Stomach smooth muscle (tissue), 2 donors: ENCODE data around the gene NAA80.
A peak's percentile ranks its signal among the peaks of the same experiment; 100 is the strongest.

ENCODE experiments used
- H3K27ac ChIP-seq: one replicate; pipeline ENCODE4 v1.7.0; 2013; ENCODE audit warnings: mild to moderate bottlenecking, low read length, inconsistent platforms
- H3K27me3 ChIP-seq, 2 donors: one replicate each; pipeline ENCODE4 v1.7.0; 2013; ENCODE audit warnings: low read length in 2 of 2; ENCODE audit not compliant: insufficient read depth in 2 of 2, control insufficient read depth in 1 of 2
- H3K36me3 ChIP-seq, 2 donors: one replicate each; pipeline ENCODE4 v1.7.0; 2013; ENCODE audit warnings: low read length in 2 of 2; ENCODE audit not compliant: control insufficient read depth in 2 of 2, insufficient read depth in 2 of 2
- H3K4me1 ChIP-seq: one replicate; pipeline ENCODE4 v1.7.0; 2013; ENCODE audit warnings: low read length; ENCODE audit not compliant: control insufficient read depth, insufficient read depth
- H3K4me3 ChIP-seq, 2 donors: one replicate each; pipeline ENCODE4 v1.7.0; 2013; ENCODE audit warnings: low read length in 2 of 2
- H3K9ac ChIP-seq, 2 donors: one replicate each; pipeline ENCODE4 v1.7.0; 2013; ENCODE audit warnings: low read length in 2 of 2, mild to moderate bottlenecking in 1 of 2
- H3K9me3 ChIP-seq, 2 donors: one replicate each; pipeline ENCODE4 v1.7.0; 2013; ENCODE audit warnings: low read length in 2 of 2; ENCODE audit not compliant: control insufficient read depth in 2 of 2
- donor health status: healthy.
- donor health status: Pancreatic carcinoma.

The NAA80 gene

GRCh38 chr3:50250514-50250913 is 48.7 kb downstream of the NAA80 start:
- H3K4me3 ChIP-seq, result no peak overlapping the region
- H3K9ac ChIP-seq, result no peak overlapping the region
- no peaks in the 10 kb centered on the region for H3K27me3 ChIP-seq
- H3K27ac ChIP-seq, result no peak overlapping the region
- H3K4me1 ChIP-seq, result peaks cover 69% of the 10 kb centered on the region
- H3K36me3 ChIP-seq, result peaks cover 12 to 30% of the 10 kb centered on the region in 2 donors
- no peaks in the 10 kb centered on the region for H3K9me3 ChIP-seq

- Histone ChIP-seq H3K27ac (no peak overlapping the region), H3K9ac (no peak overlapping the region), H3K36me3 (peaks cover 9 to 23% of the 10 kb centered on the region in 2 donors), H3K27me3 (no peaks in the 10 kb centered on the region), H3K4me1 (peaks cover 69% of the 10 kb centered on the region), H3K9me3 (no peaks in the 10 kb centered on the region), H3K4me3 (no peak overlapping the region)
These were observed 49.7 kb downstream of the NAA80 start for GRCh38 chr3:50249457-50249856.

- H3K9me3 ChIP-seq, result no peaks in the 10 kb centered on the region
- peaks cover 75% of the 10 kb centered on the region for H3K4me1 ChIP-seq
- peaks cover 9 to 18% of the 10 kb centered on the region in 2 donors for H3K36me3 ChIP-seq
- no peak overlapping the region for H3K9ac ChIP-seq
- H3K27me3 ChIP-seq, result no peaks in the 10 kb centered on the region
- peak overlapping the region in 1 of 2 donors; percentile 15 for H3K4me3 ChIP-seq
- peak overlapping the region; percentile 31 for H3K27ac ChIP-seq
These were observed 50.8 kb downstream of the NAA80 start for GRCh38 chr3:50248387-50248786.

- Histone ChIP-seq H3K27ac (peak overlapping the region; percentile 58), H3K9me3 (no peaks in the 10 kb centered on the region), H3K4me3 (peak overlapping the region in 1 of 2 donors; percentile 68), H3K4me1 (peaks cover 85% of the 10 kb centered on the region), H3K27me3 (no peaks in the 10 kb centered on the region), H3K9ac (peak overlapping the region in 1 of 2 donors; percentile 21), H3K36me3 (peaks cover 0 to 8% of the 10 kb centered on the region in 2 donors)
These were observed 52.7 kb downstream of the NAA80 start for GRCh38 chr3:50246517-50246954.
